Mesendoderm (in vitro differentiated cells): ENCODE data around the gene CTNNA3.
A peak's percentile ranks its signal among the peaks of the same experiment; 100 is the strongest.
"Not testable (repeated sequence)": the region's sequence is repeated elsewhere in the genome, so short reads cannot be mapped to it uniquely, and the experiment has no call there.

Experiments used
- DNase-seq: peaks from one replicate; pipeline ENCODE4 v3.0.0; 2013
- H2AK5ac ChIP-seq: 2 replicates; pipeline ENCODE4 v1.6.1; 2013; ENCODE audit warnings: low read length, inconsistent platforms
- H2BK120ac ChIP-seq: 2 replicates; pipeline ENCODE4 v1.6.1; 2013; ENCODE audit warnings: low read depth, mild to moderate bottlenecking, low read length, moderate library complexity, mixed read lengths
- H2BK15ac ChIP-seq: replicated peaks from 2 replicates; pipeline ENCODE4 v1.6.1; 2013; ENCODE audit warnings: low read depth, mild to moderate bottlenecking, moderate library complexity
- H2BK5ac ChIP-seq: 2 replicates; pipeline ENCODE4 v1.6.1; 2013; ENCODE audit warnings: low read length, inconsistent platforms
- H3K18ac ChIP-seq: 2 replicates; pipeline ENCODE4 v1.6.1; 2013; ENCODE audit warnings: mild to moderate bottlenecking, low read length, mixed read lengths
- H3K23ac ChIP-seq: one replicate; pipeline ENCODE4 v1.6.1; 2013; ENCODE audit warnings: low read length
- H3K27ac ChIP-seq: 2 replicates; pipeline ENCODE4 v1.5.1; 2013; ENCODE audit warnings: low read depth, mild to moderate bottlenecking, inconsistent platforms, low read length, moderate library complexity
- H3K27me3 ChIP-seq: 2 replicates; pipeline ENCODE4 v1.6.1; 2013; ENCODE audit warnings: low read length, control low read depth, mild to moderate bottlenecking, inconsistent platforms; ENCODE audit not compliant: insufficient read depth, poor library complexity
- H3K36me3 ChIP-seq: 2 replicates; pipeline ENCODE4 v1.6.1; 2013; ENCODE audit warnings: low read length, inconsistent platforms; ENCODE audit not compliant: control insufficient read depth, insufficient read depth
- H3K4ac ChIP-seq: one replicate; pipeline ENCODE4 v1.6.1; 2013; ENCODE audit warnings: low read depth, mild to moderate bottlenecking, low read length, moderate library complexity
- H3K4me1 ChIP-seq: 2 replicates; pipeline ENCODE4 v1.6.1; 2013; ENCODE audit warnings: low read depth, low read length, inconsistent platforms; ENCODE audit not compliant: control insufficient read depth
- H3K4me2 ChIP-seq: 2 replicates; pipeline ENCODE4 v1.6.1; 2013; ENCODE audit warnings: low read length
- H3K4me3 ChIP-seq: 2 replicates; pipeline ENCODE4 v1.5.1; 2013; ENCODE audit warnings: mild to moderate bottlenecking, low read length
- H3K56ac ChIP-seq: one replicate; pipeline ENCODE4 v1.6.1; 2013; ENCODE audit warnings: low read length
- H3K79me1 ChIP-seq: 2 replicates; pipeline ENCODE4 v1.6.1; 2013; ENCODE audit warnings: low read length, inconsistent platforms
- H3K79me2 ChIP-seq: 2 replicates; pipeline ENCODE4 v1.6.1; 2013; ENCODE audit warnings: mild to moderate bottlenecking, low read length; ENCODE audit not compliant: control insufficient read depth, insufficient read depth
- H3K9ac ChIP-seq: 2 replicates; pipeline ENCODE4 v1.6.1; 2013; ENCODE audit warnings: low read length, inconsistent platforms
- H4K5ac ChIP-seq: one replicate; pipeline ENCODE4 v1.6.1; 2013; ENCODE audit warnings: low read length
- H4K8ac ChIP-seq: one replicate; pipeline ENCODE4 v1.6.1; 2013; ENCODE audit warnings: low read depth, mild to moderate bottlenecking, control low read depth, low read length, moderate library complexity
- WGBS: extraction: QIAGEN DNeasy Blood & Tissue Kit; methylation state at CpG from one replicate; pipeline ENCODE4 v1.1.7; 2013; ENCODE audit warnings: low lambda C conversion rate, missing lambda C conversion rate; ENCODE audit not compliant: insufficient coverage; ENCODE audit errors: extremely low coverage; 5-methylcytosine and 5-hydroxymethylcytosine counted together

The CTNNA3 gene

GRCh38 chr10:66362522-66362921, 1333.5 kb downstream of the CTNNA3 start:
- no peak for DNase-seq
- Histone ChIP-seq H2BK120ac (no peak overlapping the region), H3K18ac (no peak overlapping the region), H3K4me2 (no peak overlapping the region), H2BK15ac (no peak overlapping the region), H3K36me3 (no peaks in the 10 kb centered on the region), H3K4me1 (no peaks in the 10 kb centered on the region), H3K27ac (no peak overlapping the region), H4K8ac (no peak overlapping the region), H3K79me1 (no peaks in the 10 kb centered on the region), H3K79me2 (no peaks in the 10 kb centered on the region), H3K56ac (no peak overlapping the region), H3K27me3 (no peaks in the 10 kb centered on the region), H4K5ac (no peak overlapping the region), H2AK5ac (no peak overlapping the region), H3K9ac (no peak overlapping the region), H3K23ac (no peak overlapping the region), H3K4me3 (no peak overlapping the region), H3K4ac (no peak overlapping the region), H2BK5ac (no peak overlapping the region)
- no CpG with 5 or more reads among the region's 3 CpGs for WGBS

- not testable (repeated sequence) for H2BK15ac ChIP-seq, H2AK5ac ChIP-seq, H3K4me1 ChIP-seq, H4K8ac ChIP-seq, H3K4ac ChIP-seq, H3K9ac ChIP-seq, H3K4me2 ChIP-seq, H3K27me3 ChIP-seq, H3K27ac ChIP-seq, H4K5ac ChIP-seq, H3K18ac ChIP-seq, H2BK5ac ChIP-seq, H3K79me2 ChIP-seq, H3K56ac ChIP-seq, H3K36me3 ChIP-seq, H3K23ac ChIP-seq, H3K4me3 ChIP-seq, H3K79me1 ChIP-seq, DNase-seq, H2BK120ac ChIP-seq
- WGBS: no CpG with 5 or more reads among the region's 12 CpGs
These were observed 1342.2 kb downstream of the CTNNA3 start for GRCh38 chr10:66353822-66354221.

- no peaks in the 10 kb centered on the region for H3K36me3 ChIP-seq
- no peaks in the 10 kb centered on the region for H3K4me1 ChIP-seq
- H3K4ac ChIP-seq: no peak overlapping the region
- H3K27me3 ChIP-seq: no peaks in the 10 kb centered on the region
- H2BK120ac ChIP-seq: no peak overlapping the region
- H3K27ac ChIP-seq: no peak overlapping the region
- H3K18ac ChIP-seq: no peak overlapping the region
- no peaks in the 10 kb centered on the region for H3K79me2 ChIP-seq
- no CpG with 5 or more reads among the region's 3 CpGs for WGBS
- H3K4me3 ChIP-seq: no peak overlapping the region
- no peak overlapping the region for H2BK5ac ChIP-seq
- H3K23ac ChIP-seq: no peak overlapping the region
- H2AK5ac ChIP-seq: no peak overlapping the region
- H4K5ac ChIP-seq: no peak overlapping the region
- H2BK15ac ChIP-seq: no peak overlapping the region
- no peak overlapping the region for H4K8ac ChIP-seq
- H3K4me2 ChIP-seq: no peak overlapping the region
- DNase-seq: no peak
- H3K56ac ChIP-seq: no peak overlapping the region
- no peak overlapping the region for H3K9ac ChIP-seq
- no peaks in the 10 kb centered on the region for H3K79me1 ChIP-seq
These were observed 1342.6 kb downstream of the CTNNA3 start for GRCh38 chr10:66353422-66353821.

- H3K36me3 ChIP-seq: no peaks in the 10 kb centered on the region
- H3K79me1 ChIP-seq: no peaks in the 10 kb centered on the region
- no CpG with 5 or more reads among the region's 1 CpG for WGBS
- H3K79me2 ChIP-seq: no peaks in the 10 kb centered on the region
- no peak overlapping the region for H3K4me3 ChIP-seq
- no peak overlapping the region for H4K5ac ChIP-seq
- H2BK5ac ChIP-seq: no peak overlapping the region
- no peak overlapping the region for H2BK120ac ChIP-seq
- no peaks in the 10 kb centered on the region for H3K4me1 ChIP-seq
- H3K4ac ChIP-seq: no peak overlapping the region
- H3K4me2 ChIP-seq: no peak overlapping the region
- H3K27me3 ChIP-seq: no peaks in the 10 kb centered on the region
- no peak overlapping the region for H3K27ac ChIP-seq
- H2AK5ac ChIP-seq: no peak overlapping the region
- H3K9ac ChIP-seq: no peak overlapping the region
- no peak overlapping the region for H3K18ac ChIP-seq
- no peak for DNase-seq
- H4K8ac ChIP-seq: no peak overlapping the region
- no peak overlapping the region for H3K23ac ChIP-seq
- H3K56ac ChIP-seq: no peak overlapping the region
- H2BK15ac ChIP-seq: no peak overlapping the region
These were observed 1345.2 kb downstream of the CTNNA3 start for GRCh38 chr10:66350622-66351399.

GRCh38 chr10:66349726-66350125, 1346.3 kb downstream of the CTNNA3 start:
- Histone ChIP-seq H3K18ac (no peak overlapping the region), H3K4me3 (no peak overlapping the region), H3K79me2 (no peaks in the 10 kb centered on the region), H3K36me3 (no peaks in the 10 kb centered on the region), H3K4ac (no peak overlapping the region), H2BK120ac (no peak overlapping the region), H4K8ac (no peak overlapping the region), H3K27ac (no peak overlapping the region), H3K4me1 (no peaks in the 10 kb centered on the region), H3K56ac (no peak overlapping the region), H2BK15ac (no peak overlapping the region), H3K79me1 (no peaks in the 10 kb centered on the region), H2AK5ac (no peak overlapping the region), H2BK5ac (no peak overlapping the region), H3K27me3 (no peaks in the 10 kb centered on the region), H3K23ac (no peak overlapping the region), H3K4me2 (no peak overlapping the region), H3K9ac (no peak overlapping the region), H4K5ac (no peak overlapping the region)
- no peak for DNase-seq
- no CpG with 5 or more reads among the region's 1 CpG for WGBS

- Histone ChIP-seq H3K4me1 (no peaks in the 10 kb centered on the region), H4K8ac (no peak overlapping the region), H3K9ac (no peak overlapping the region), H2AK5ac (no peak overlapping the region), H3K56ac (no peak overlapping the region), H2BK15ac (no peak overlapping the region), H3K4me3 (no peak overlapping the region), H3K27ac (no peak overlapping the region), H2BK120ac (no peak overlapping the region), H3K4me2 (no peak overlapping the region), H3K4ac (no peak overlapping the region), H2BK5ac (no peak overlapping the region), H3K36me3 (no peaks in the 10 kb centered on the region), H3K23ac (no peak overlapping the region), H3K27me3 (no peaks in the 10 kb centered on the region), H3K79me2 (no peaks in the 10 kb centered on the region), H3K79me1 (no peaks in the 10 kb centered on the region), H3K18ac (no peak overlapping the region), H4K5ac (no peak overlapping the region)
- no CpG with 5 or more reads among the region's 2 CpGs for WGBS
- DNase-seq: peak; percentile 95
These were observed 1346.9 kb downstream of the CTNNA3 start for GRCh38 chr10:66349076-66349475.
